Nephron (organoid): ENCODE data around the gene PDS5A.

Experiments used
- H3K27ac Mint-ChIP-seq, 3 experiments: 2 replicates each; pipeline ENCODE4 v1.8.0; 2020; ENCODE audit warnings: mixed read lengths in 3 of 3, mild to moderate bottlenecking in 2 of 3, moderate library complexity in 1 of 3
- H3K27me3 Mint-ChIP-seq: 2 replicates; pipeline ENCODE4 v1.8.0; 2021; ENCODE audit warnings: low read depth, mild to moderate bottlenecking, moderate library complexity, mixed read lengths
- H3K36me3 Mint-ChIP-seq: 2 replicates; pipeline ENCODE4 v1.8.0; 2020; ENCODE audit warnings: low read depth, mixed read lengths
- H3K4me1 Mint-ChIP-seq: 2 replicates; pipeline ENCODE4 v1.8.0; 2020; ENCODE audit warnings: mixed read lengths
- H3K4me3 Mint-ChIP-seq, 3 experiments: 2 replicates each; pipeline ENCODE4 v1.8.0; 2020; ENCODE audit warnings: mild to moderate bottlenecking in 3 of 3, mixed read lengths in 3 of 3, moderate library complexity in 2 of 3
- H3K9me3 Mint-ChIP-seq: 2 replicates; pipeline ENCODE4 v1.8.0; 2020; ENCODE audit warnings: mixed read lengths
- TF ChIP-seq, protein P1 (sequence below), 3 experiments: fragments of 200-600 bp; sonication (generic); IDR thresholded peaks; one replicate each; pipeline ENCODE4 v1.5.0; 2021; ENCODE audit warnings: antibody characterized with exemption in 3 of 3; ENCODE audit not compliant: unreplicated experiment in 3 of 3

PDS5A gene

DNA sequence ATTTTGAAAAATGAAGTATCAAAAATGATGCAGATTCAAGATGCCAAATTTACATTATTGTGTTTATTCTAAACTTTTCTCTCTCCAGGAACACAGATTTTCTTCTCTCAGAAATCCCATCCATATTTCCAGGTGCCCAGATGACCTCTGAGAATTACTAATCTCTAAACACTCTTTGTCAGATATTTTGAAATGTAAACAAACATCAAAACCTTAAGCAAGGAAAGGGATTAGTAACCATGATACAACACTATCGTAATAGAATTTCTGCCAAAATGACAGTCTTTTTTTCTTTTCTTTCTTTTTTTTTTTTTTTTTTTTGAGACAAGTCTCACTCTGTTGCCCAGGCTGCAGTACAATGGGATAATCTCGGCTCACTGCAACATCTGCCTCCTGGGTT is 76.7 kb downstream of the PDS5A start:
- TF ChIP-seq, protein P1, sequence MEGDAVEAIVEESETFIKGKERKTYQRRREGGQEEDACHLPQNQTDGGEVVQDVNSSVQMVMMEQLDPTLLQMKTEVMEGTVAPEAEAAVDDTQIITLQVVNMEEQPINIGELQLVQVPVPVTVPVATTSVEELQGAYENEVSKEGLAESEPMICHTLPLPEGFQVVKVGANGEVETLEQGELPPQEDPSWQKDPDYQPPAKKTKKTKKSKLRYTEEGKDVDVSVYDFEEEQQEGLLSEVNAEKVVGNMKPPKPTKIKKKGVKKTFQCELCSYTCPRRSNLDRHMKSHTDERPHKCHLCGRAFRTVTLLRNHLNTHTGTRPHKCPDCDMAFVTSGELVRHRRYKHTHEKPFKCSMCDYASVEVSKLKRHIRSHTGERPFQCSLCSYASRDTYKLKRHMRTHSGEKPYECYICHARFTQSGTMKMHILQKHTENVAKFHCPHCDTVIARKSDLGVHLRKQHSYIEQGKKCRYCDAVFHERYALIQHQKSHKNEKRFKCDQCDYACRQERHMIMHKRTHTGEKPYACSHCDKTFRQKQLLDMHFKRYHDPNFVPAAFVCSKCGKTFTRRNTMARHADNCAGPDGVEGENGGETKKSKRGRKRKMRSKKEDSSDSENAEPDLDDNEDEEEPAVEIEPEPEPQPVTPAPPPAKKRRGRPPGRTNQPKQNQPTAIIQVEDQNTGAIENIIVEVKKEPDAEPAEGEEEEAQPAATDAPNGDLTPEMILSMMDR (IDR thresholded peaks at IDR 0.05; ENCODE audit: unreplicated experiment in 3 of 3): no peak

DNA sequence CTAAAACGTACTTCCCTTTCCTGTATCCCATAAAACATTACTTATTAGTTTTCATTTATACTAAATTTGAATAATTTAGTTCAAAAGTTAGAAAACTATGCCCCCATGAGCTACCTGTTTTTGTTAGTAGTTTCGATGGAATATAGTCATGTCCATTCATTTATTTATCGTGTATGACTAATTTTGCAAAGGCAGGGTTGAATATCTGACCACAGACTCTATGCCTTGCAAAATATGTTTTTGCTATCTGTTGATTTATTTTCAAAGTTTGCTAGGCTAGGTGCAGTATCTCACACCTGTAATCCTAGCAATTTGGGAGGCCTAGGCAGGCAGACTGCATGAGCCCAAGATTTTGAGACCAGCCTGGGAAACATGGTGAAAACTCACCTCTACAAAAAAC is 78.4 kb downstream of the PDS5A start:
- Mint-ChIP-seq H3K9me3 (no peaks in the 10 kb centered on the region), H3K27me3 (no peaks in the 10 kb centered on the region), H3K36me3 (peaks cover 78% of the 10 kb centered on the region), H3K27ac (no peak overlapping the region), H3K4me3 (no peak overlapping the region), H3K4me1 (no peaks in the 10 kb centered on the region)
- TF ChIP-seq, protein P1 (IDR thresholded peaks at IDR 0.05; ENCODE audit: unreplicated experiment in 3 of 3): no peak

More for the DNA sequence above, 76.7 kb downstream of the PDS5A start:
- Mint-ChIP-seq H3K36me3 (peaks cover 71% of the 10 kb centered on the region), H3K27ac (no peak overlapping the region), H3K27me3 (no peaks in the 10 kb centered on the region), H3K4me3 (no peak overlapping the region), H3K9me3 (no peaks in the 10 kb centered on the region), H3K4me1 (no peaks in the 10 kb centered on the region)

DNA sequence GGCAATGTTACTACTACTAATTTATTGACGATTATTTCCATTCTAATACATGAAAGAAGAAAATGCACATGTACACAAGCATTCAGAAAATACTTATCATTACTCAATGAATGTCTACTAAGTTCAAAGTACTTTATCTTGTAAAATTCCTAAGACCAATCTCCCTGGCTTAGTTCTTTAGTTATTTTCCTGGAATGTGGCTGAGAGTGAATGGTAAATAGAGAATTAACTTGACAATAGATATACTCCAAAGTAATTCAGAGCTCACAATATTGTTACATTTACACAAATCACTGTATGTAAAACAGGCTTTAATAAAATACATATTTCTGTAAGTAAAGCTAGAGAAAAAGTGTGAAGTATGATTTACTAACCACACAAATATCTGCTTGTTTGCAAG is 79.7 kb downstream of the PDS5A start:
- Mint-ChIP-seq H3K9me3 (no peaks in the 10 kb centered on the region), H3K4me1 (no peaks in the 10 kb centered on the region), H3K4me3 (no peak overlapping the region), H3K27me3 (no peaks in the 10 kb centered on the region), H3K36me3 (peaks cover 83% of the 10 kb centered on the region), H3K27ac (no peak overlapping the region)
- TF ChIP-seq, protein P1 (IDR thresholded peaks at IDR 0.05; ENCODE audit: unreplicated experiment in 3 of 3): no peak

DNA sequence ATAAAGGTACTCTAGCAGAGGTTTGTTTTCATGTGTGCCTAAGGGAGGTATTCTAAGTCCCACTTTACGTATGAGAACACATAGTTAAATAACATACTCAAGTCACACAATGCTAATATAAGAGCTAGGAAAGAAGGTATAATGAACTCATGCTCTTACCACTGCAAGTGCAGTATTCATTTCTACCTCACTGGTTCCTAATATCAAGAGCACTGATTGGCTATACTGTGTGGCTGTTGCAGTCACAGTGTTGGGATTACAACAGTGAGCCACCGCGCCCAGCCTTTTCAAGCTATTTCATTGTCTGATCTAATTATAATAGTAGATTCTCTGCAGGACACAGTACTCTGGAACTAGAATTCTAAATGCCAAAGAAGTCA is 84.0 kb downstream of the PDS5A start:
- Mint-ChIP-seq H3K27me3 (no peaks in the 10 kb centered on the region), H3K27ac (no peak overlapping the region), H3K36me3 (peaks cover 69% of the 10 kb centered on the region), H3K4me3 (no peak overlapping the region), H3K4me1 (no peaks in the 10 kb centered on the region), H3K9me3 (no peaks in the 10 kb centered on the region)
- TF ChIP-seq, protein P1 (IDR thresholded peaks at IDR 0.05; ENCODE audit: unreplicated experiment in 3 of 3): no peak

DNA sequence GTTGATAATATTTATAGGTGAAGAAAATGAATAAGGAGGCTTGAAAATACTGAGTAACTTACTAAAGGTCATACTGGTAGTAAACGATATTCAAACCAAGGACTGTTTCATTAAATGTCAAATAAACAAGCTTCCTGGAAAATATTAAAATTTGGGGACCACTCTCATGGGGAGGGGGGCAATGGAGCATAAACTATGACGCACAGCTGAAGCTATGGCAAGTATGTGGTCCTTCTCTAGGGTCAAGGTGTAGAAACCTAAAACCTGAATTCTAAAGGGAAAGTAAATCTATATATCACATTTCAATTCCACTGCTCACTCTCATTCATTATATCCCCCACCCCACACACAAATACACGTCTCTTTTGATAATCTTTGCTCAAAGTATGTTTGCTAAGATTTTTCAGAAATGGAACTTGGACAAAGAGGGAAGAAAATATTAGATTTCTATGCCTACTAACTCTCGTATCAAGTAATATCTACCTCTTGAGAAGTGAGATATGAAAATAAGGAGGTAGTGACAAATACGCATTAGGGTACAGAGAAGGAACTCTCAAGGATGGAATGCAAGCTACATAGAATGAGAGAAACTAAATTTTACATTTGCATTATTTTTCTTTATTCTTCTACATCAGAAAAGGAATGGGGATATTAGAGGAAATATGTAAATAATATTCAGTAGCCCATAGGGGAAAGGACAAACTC is 84.6 kb downstream of the PDS5A start:
- TF ChIP-seq, protein P1 (IDR thresholded peaks at IDR 0.05; ENCODE audit: unreplicated experiment in 3 of 3): no peak
- H3K27me3 Mint-ChIP-seq: no peaks in the 10 kb centered on the region
- no peak overlapping the region for H3K27ac Mint-ChIP-seq
- H3K4me3 Mint-ChIP-seq: no peak overlapping the region
- no peaks in the 10 kb centered on the region for H3K9me3 Mint-ChIP-seq
- H3K4me1 Mint-ChIP-seq: no peaks in the 10 kb centered on the region
- H3K36me3 Mint-ChIP-seq: peaks cover 72% of the 10 kb centered on the region

DNA sequence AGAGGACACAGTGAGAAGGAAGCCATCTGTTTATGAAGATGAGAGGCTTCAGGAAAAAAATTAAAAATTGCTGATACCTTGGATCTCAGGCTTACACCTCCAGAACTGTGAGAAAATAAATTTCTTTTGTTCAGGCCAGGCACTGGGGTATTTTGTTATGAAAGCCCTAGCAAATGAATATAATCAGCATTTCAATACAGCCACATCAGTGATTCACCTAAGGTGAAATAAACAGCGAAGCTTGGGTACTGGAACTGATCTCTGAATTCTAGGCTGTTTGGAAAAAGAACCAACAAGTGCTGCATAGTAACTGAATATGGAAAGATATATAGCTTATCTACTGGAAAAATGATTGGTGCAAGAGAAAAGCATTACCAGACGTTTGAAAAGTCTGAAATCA is 88.5 kb downstream of the PDS5A start:
- Mint-ChIP-seq H3K4me3 (no peak overlapping the region), H3K36me3 (peaks cover 78% of the 10 kb centered on the region), H3K9me3 (no peaks in the 10 kb centered on the region), H3K27me3 (no peaks in the 10 kb centered on the region), H3K4me1 (no peaks in the 10 kb centered on the region), H3K27ac (no peak overlapping the region)
- TF ChIP-seq, protein P1 (IDR thresholded peaks at IDR 0.05; ENCODE audit: unreplicated experiment in 3 of 3): no peak
